Choroid plexus epithelial cell (primary cell): ENCODE data around the gene TH.

ENCODE experiments used
- DNase-seq: peaks from one replicate; pipeline ENCODE4 v3.0.0-alpha.2; 2010; ENCODE audit warnings: low read depth
- H3K4me3 ChIP-seq: 2 replicates; pipeline ENCODE4 v1.5.1; 2011; ENCODE audit warnings: low read depth, mild to moderate bottlenecking, control low read depth, low read length, moderate library complexity
- CTCF ChIP-seq: conservative IDR thresholded peaks from 2 replicates; pipeline ENCODE4 v1.5.1; 2011; ENCODE audit warnings: low read depth, mild to moderate bottlenecking, control low read depth, inconsistent platforms, low read length, moderate library complexity

Gene TH

GRCh38 chr11:2131371-2132236 lies 40.0 kb downstream of the TH start:
- DNase-seq, result no peak
- no peak for TF ChIP-seq CTCF
- H3K4me3 ChIP-seq, result no peak overlapping the region

GRCh38 chr11:2130881-2131352 lies 40.7 kb downstream of the TH start:
- DNase-seq, result no peak
- no peak overlapping the region for H3K4me3 ChIP-seq
- TF ChIP-seq CTCF, result no peak

GRCh38 chr11:2129699-2130366 lies 41.8 kb downstream of the TH start:
- no peak overlapping the region for H3K4me3 ChIP-seq
- TF ChIP-seq CTCF, result no peak
- no peak for DNase-seq

- TF ChIP-seq CTCF, result no peak
- no peak overlapping the region for H3K4me3 ChIP-seq
- no peak for DNase-seq
Observed at GRCh38 chr11:2129308-2129698, 42.3 kb downstream of the TH start.

- no peak overlapping the region for H3K4me3 ChIP-seq
- no peak for TF ChIP-seq CTCF
- no peak for DNase-seq
Observed at GRCh38 chr11:2128511-2129307, 42.9 kb downstream of the TH start.

GRCh38 chr11:2128130-2128510 lies 43.5 kb downstream of the TH start:
- TF ChIP-seq CTCF, result no peak
- no peak for DNase-seq
- H3K4me3 ChIP-seq, result no peak overlapping the region
